Dermis microvascular lymphatic vessel endothelial cell (primary cell): ENCODE results near the gene POP4. TPM values are rescaled to one million over a fixed set of nuclear protein-coding genes. Genes with fewer than 3 reads are reported as not detected.
"Not testable (repeated sequence)": the region's sequence is repeated elsewhere in the genome, so short reads cannot be mapped to it uniquely, and the experiment has no call there.

Experiments used
- DNase-seq, 2 donors: peaks; one replicate each; pipeline versions ENCODE4 v3.0.0 to v3.0.0-alpha.2; 2010; ENCODE audit warnings: low read depth in 2 of 2
- total RNA-seq: library from RNA; depleted of rRNA; stranded (reverse); fragments of >200 nt; gene quantifications from 2 replicates; pipeline ENCODE4 v1.2.1, GENCODE V29; 2014

The POP4 gene, protein sequence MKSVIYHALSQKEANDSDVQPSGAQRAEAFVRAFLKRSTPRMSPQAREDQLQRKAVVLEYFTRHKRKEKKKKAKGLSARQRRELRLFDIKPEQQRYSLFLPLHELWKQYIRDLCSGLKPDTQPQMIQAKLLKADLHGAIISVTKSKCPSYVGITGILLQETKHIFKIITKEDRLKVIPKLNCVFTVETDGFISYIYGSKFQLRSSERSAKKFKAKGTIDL
- 57.5 and 57.8 TPM in 2 replicates for total RNA-seq

DNA sequence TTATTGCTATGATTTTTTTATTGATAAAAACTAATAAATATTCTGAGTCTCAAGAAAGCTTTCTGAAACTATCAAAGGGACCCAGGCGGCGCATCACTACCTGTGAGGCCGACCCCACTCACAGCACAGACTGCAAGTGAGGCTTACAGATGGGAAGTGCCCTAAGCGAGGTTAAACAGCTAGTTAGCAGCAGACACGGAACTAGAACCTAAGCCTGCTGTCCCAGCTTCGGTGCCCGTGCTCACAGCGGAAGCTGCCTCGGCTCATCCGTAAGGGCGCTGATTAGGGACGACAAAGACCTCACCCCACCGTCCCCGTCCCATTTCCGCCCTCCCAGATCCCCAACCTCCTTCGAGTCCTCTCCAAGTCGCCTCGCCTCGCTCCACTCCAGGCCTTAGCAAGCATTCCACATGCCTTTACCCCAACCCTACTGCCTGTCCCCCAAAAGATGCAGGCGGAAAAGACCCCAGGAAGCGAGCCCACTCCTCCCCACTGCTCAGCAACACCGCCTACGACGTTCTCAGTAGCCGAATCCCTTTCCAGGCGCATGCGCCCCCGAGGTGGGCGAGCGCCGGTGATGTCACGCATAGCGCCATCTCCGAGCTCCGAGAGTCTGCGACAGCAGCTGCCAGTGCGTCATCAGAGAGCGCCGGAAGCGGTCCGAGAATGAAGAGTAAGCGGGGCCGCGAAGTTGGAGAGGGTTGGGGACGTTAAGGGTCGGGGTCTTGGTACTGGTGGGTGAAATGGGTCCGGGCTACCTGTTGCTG is at the start of gene POP4:
POP4 (plus strand) TSS at position 631 of the 767 bp plus-strand sequence; CDS start at position 667, 36 bp downstream.
- peak; percentile 93 to 95 for DNase-seq

DNA sequence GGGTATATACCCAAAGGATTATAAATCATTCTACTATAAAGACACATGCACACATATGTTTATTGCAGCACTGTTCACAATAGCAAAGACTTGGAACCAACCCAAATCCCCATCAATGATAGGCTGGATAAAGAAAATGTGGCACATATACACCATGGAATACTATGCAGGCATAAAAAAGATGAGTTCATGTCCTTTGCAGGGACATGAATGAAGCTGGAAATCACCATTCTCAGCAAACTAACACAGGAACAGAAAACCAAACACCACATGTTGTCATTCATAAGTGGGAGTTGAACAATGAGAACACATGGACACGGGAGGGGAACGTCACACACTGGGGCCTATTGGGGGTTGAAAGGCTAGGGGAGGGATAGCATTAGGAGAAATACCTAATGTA is 47.0 kb upstream of the POP4 start:
- not testable (repeated sequence) for DNase-seq

DNA sequence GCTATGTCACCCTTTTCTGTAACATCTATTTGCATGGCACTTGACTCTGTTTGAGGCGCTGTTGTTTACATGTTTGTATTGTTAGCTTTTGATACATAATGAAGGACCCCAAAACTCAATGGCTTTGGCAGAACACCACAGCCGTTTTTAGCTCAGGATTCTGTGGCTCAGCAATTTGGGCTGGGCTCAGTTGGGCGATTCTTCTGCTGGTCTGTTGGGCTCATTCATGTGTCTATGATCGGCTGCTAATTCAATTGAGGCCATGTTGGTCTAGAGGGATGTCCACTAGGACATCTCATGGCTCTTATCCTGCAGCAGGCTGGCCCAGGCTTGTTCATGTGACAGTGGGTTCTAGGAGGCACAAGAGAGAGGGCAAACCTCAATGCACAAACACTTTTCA is 46.3 kb upstream of the POP4 start:
- DNase-seq: no peak

DNA sequence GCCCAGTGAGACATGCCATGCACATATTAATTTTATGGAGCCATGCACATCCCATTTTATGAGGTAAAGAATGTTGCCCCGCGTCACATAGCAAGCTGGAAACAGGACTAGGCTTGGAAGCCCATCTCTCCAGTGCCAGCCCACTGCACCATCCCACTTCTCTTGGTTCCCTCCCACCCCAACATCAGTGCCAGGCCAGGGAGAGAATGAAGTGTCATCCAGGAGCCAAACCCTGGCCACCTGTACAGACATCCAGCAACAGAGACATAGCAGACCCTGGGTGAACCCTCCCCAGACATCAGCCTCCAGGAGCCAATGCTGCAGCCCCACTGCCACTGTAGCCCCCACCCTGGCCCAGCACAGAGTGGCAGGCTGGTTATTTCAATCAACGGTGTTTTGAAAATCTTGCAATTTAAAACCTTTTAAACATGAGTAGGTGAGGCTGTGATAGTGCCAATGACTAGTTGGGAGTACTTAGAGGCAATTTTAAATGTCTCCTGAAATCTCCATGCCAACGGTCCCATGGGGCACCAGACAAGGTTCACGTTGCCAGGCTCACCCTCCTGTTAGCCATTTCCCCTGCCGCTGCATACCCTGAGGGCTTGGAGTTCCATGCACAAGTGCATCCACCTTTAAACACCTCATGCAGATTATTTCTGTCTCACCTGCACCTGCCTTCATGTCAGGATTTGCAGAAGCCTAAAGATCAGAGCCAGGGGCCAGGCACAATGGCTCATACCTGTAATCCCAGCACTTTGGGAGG is 45.6 kb upstream of the POP4 start:
- no peak for DNase-seq

DNA sequence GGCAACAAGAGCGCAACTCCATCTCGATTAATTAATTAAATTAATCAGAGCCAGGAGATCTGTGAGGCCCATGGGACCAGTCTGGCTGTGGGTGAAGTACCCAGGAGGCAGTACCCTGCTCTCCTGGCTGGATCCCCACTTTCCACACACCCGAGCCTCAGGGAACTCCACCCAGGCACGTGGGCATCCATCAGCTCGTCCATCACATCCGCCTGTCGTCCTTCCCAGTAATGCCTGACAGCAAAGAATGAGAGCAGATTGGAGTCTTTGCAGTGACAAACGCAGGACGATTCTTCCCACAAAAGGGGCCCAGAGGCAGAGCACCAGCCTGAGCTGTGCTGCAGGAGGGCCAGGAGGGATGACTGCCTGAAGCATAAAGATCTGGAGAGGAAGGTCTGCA is 44.5 kb upstream of the POP4 start:
- DNase-seq: no peak

DNA sequence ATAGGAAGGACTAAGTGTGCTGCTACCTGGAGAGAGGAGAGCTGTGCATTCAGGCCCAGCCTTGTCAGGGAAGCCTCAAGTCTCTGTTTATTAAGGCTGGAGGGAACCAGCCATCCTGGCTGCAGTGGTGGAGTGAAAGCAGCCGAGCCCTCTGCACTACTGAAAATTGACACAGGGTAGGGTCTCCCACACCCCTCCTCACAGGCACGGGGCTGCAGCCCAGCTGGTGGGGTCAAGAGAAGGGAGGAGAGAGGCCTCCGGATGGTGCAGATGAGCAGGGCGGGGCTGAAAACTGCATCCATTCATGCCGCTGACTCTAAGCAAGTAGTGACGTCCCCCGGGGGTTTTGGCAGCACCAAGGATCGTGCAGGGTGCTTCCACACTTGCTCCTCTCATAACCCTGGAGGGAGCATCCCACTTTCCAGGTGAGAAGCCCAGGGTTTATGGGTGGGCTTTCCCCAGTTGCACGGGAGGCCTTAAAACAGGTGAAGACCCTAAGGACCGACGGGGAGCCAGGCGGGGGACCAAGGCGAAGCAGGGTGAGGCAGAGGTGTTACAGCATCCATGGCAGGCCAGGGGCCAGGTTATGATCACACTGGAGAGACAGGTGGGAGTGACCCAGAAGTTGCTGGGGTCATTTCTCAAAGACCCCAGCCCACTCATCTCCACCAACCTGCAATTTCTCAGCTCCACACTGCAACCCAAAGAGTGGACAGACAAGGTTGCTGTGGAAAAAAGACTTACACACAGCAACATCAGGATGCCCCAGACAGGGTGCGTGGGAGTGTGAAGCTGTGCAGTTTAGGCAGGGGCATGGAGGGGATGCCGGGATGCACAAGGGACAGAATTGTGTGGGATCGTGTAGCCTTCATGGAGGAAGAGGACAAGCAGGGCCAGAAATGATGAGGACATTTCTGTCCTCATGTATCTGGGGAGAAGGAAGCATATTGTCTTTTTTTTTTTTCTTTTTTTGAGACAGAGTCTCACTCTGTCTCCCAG is 43.5 kb upstream of the POP4 start:
- DNase-seq: no peak

DNA sequence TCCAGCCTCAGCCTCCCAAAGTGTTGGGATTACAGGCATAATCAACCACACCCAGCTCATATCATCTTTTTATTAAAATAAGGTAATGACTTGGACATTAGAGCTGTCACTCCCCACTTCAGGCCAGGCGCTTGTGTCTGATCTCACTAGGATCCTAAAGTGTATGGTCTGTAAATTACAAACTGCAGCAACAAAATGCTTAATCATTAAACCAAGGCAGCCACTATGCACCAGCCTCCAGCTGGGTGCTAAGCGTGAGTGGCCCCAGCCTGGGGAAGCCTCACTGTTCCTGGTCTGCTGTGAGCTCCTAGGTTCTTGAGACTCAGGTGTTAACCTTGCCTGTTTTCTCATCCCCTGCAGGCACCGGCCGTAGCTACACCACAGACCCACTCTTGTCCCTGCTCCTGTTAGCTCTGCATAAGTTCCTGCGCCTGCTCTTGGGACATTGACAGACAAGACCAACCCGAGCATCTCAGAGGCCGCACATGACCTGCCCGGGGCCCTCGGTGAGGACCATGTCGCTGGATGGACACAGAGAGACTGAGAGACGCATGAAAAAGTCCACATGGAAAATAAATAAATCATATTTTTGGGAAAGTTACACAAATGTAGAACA is 42.5 kb upstream of the POP4 start:
- no peak for DNase-seq

DNA sequence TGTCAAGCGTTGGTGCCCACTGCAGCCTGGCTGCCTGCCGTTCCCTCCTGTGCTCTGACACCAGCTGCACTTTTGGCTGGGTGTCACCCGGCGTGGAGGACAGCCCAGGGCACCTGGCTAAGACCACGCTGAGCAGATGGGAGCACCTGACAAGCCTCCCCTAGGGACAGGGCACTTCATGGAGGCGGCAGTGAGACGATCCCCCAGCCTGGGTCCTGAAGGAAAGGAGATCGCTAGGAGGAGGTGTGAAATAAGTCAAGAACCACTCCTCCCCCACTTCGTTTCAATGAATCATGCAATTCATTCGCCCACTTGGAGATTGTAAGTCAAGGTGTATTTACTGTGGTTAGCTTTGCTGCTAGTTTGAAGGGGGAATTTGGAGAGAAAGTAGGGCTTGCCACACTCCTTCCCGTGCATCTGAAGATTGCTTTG is 41.5 kb upstream of the POP4 start:
- no peak for DNase-seq

DNA sequence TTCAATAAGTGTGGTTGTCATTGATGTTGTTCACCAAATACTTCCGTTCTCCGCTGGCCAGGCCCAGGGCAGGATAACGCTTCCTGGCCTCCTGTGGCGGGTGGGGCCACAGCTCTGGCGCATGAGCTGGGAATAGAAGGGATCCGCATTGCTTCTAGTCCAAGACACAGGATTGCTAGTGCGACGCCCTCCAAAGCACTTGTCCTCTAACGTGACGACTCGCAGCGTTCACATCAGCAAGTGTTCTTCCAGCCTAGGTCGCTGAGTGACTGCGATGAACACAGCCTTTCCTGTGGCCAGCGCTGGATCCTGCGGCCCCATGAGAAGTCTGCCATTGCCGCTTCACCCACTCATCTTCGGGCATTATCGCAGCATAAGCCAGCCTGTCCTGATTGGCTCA is 40.9 kb upstream of the POP4 start:
- DNase-seq: no peak

DNA sequence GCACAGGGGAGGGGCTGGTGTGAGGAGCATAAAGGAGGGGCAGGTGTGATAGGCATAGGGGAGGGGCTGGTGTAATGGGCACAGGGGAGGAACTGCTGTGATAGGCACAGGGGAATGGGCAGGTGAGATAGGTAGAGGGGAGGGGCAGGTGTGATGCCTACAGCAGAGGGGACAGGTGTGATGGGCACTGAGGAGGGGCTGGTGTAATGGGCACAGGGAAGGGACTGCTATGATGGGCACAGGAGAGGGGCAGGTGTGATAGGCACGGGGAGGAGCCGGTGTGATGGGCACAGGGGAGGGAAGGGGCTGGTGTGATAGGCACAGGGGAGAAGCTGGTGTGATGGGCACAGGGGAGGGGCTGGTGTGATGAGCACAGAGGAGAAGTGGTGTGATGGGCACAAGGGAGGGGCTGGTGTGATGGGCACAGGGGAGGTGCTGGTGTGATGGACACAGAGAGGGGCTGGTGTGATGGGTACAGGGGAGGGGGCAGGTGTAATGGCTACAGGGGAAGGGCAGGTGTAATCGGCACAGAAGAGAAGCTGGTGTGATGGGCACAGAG is 39.5 kb upstream of the POP4 start:
- DNase-seq: no peak

DNA sequence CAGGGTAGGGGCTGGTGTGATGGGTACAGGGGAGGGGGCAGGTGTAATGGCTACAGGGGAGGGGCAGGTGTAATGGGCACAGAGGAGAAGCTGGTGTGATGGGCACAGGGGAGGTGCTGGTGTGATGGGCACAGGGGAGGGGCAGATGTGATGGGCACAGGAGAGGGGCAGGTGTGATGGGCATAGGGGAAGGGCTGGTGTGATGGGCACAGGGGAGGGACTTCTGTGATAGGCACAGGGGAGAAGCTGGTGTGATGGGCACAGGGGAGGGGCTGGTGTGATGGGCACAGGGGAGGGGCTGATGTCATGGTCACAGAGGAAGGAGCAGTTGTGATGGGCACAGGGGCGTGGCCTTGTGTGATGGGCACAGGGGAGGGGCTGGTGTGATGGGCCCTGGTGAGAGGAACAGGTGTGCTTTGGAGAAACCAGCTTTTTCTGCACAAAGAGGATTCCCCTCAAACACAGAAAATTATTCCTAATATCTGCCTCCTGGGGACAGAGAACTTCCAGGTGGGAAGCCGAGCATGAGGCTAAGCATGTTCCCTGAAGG is 38.6 kb upstream of the POP4 start:
- no peak for DNase-seq

DNA sequence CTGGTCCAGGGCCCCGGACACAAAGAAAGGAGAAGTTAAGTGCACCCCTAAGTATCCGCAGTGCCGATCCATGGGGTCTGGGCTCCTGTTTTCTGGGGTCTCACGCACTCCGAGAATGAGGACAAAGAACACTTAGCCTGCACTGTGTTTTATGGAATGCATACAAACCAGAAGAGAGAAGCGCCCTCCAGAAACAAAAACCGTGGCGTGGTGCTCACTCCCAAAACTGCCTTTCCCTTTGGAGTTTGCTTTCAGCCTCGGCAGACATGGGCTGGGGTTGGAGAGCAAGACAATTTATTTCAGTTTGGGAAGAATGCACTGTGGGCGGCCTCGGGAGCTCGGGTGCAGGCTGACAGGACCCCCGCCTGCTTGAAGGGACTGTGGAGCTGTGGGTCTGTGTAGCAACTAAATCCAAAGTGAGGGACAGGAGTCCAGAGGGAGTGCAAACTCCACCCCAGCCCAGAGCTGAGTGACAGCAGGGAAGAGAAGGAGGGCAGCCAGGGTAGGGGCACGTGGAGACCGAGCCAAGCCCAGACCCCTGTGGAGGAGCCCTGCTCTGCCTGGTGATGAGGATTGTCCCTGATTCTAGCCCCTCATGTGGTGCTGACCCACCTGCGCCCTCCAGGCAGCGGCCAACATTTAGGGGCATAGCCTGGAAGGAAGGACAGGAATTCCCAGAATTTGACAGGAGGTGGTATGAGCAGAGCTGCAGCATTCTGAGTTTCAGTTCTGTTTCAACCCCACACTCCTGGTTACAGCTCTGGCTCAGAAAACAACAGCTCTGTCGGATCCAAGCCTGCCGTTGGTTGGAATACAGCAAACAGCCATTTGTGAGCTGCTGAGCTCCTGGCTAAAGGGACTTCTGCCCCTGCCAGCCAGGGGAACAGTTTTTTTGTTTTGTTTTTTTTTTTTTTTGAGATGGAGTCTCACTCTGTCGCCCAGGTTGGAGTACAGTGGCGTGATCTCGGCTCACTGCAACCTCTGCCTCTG is 37.8 kb upstream of the POP4 start:
- no peak for DNase-seq

DNA sequence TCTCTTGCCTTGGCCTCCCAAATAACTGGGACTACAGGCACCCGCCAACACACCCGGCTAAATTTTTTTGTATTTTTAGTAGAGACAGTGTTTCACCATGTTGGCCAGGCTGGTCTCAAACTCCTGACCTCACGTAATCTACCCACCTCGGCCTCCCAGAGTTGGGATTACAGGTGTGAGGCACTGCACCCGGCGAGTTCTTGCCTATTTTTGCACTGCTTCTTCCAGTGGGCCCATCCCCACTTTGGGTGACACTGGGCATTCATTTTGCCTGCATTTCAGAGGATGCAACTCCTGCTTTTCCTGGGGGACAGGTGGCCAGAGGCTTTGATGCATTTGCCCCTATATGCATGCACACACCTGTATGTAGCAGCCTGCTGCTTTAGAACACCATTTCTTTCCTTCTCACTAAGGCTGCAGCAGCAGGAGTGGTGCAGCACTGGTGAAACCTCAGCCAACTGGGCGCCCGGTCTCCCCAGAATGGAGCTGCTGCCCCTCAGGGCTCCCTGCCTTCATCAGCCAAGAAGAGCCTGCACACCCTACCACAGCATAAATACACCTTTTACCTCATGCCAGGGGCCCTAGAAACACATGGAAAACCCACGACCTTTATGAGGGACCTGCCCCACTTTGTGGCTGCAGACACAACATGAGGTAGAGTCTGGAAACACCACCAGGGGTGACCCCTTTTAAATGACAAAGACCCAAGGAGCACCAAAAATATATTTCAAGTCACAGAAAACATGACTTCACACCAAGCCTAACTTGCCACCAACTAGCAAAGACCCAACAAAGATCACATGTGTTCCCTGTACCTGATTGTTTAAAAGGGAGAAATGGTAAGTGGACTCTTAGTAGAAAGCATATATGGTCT is 36.8 kb upstream of the POP4 start:
- no peak for DNase-seq

DNA sequence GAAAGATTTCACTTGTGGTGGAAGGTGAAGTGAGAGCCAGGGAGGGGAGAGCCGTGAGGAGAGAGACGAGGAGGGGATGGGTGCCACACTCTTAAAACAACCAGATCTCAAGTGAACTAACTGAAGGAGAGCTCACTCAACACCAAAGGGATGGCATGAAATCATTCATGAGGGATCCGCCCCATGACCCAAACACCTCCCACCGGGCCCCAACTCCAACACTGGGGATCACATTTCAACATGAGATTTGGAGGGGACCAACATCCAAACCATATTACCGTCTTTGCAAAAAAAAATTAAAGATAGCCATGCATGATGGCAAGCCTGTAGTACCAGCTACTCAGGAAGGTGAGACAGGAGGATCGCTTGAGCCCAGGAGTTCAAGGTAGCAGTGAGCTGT is 34.9 kb upstream of the POP4 start:
- DNase-seq: no peak

DNA sequence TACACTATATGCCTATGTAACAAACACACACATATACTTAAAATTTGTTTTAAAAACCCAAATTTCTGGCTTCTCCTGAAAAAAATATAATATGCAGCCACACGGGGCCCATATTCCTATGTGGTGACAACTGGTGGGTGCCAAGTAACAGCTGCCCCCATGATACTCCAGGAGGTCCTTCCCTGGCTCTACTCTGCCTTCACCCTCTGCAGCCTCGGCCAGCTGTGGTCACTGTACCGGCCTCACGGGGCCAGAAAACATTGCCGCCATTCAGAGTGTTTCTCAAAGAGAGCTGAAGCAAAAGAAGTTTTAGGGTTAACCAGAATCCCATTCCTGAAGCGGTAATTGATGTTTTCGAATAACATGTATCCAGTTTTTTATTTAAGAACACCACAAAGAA is 32.6 kb upstream of the POP4 start:
- DNase-seq: no peak

DNA sequence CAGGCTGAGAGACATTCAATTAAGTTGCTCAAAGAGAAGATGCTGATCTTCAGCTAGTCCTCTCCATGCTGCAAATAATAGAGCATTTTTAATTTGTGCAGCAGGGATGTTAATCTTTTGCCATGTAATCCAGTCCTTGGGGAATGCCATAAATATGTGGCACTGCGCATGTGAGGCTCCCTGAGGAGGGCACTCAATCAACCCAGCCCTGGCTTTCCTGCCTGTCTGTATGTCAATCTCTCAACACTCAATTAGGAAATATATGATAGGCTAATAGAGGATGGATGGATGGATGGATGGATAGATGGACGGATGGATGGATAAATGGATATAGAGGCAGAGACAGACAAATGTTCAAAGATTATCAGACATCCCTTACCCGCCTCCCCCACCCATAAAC is 31.6 kb upstream of the POP4 start:
- no peak for DNase-seq

DNA sequence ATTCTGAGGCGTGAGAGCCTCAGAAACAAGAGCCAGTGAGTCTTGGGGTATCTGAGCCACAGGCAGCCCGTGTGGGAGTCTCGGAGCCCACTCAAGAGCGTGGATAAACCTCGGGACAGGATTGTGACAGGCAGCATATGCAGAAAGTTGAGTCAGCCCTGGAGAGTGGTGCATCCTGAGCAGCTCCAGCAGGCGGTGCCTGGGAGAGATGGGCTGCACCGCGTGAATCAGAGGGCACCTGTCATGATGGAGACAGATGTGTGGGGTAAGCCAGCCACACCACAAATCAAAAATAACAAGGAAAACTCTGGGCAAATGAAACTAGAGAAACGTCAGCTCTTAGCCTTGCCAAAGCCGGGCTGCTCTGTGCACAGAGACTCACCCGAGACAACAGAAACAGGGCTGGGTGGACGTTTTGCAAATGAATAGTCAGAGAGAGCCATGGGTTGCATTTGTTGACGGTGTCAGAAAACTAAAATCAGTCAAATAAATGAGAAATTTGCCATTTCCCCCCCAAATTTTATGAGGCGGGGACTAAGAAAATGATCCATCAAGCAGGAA is 30.0 kb upstream of the POP4 start:
- no peak for DNase-seq
